ENCODE measurements around the gene IARS1.

The IARS1 gene

GRCh38 chr9:92295827-92296258 is 2.3 kb upstream of the IARS1 start:
- Histone ChIP-seq H3K4me2 (no peak overlapping the region), H4K20me1 (ENCODE audit: insufficient read depth) (no peaks in the 10 kb centered on the region), H3K79me2 (ENCODE audit: insufficient read depth, low read depth) (peaks cover 41% of the 10 kb centered on the region), H3K27ac (no peak overlapping the region), H3K36me3 (ENCODE audit: insufficient read depth) (peaks cover 17% of the 10 kb centered on the region; the same call in 1 of the 2 replicates), H3K4me1 (ENCODE audit: low read depth, poor library complexity, severe bottlenecking) (peaks cover 51% of the 10 kb centered on the region), H3K9ac (no peak overlapping the region), H3K27me3 (ENCODE audit: insufficient read depth, low read depth) (no peaks in the 10 kb centered on the region), H2AFZ (ENCODE audit: low read depth) (no peak overlapping the region), H3K4me3 (IDR thresholded peaks at IDR 0.05; ENCODE audit: insufficient read depth, low read depth, low read length) (no peak overlapping the region)
- TF ChIP-seq CTCF (conservative IDR thresholded peaks at IDR 0.05; ENCODE audit: low read depth, low read length) = no peak

GRCh38 chr9:92295240-92295790 is 1.8 kb upstream of the IARS1 start:
- Histone ChIP-seq H3K4me2 (peak overlapping the region; percentile 81; the same call in 1 of the 2 replicates), H3K4me3 (IDR thresholded peaks at IDR 0.05; ENCODE audit: insufficient read depth, low read depth, low read length) (no peak overlapping the region), H3K36me3 (ENCODE audit: insufficient read depth) (peaks cover 17% of the 10 kb centered on the region; the same call in 1 of the 2 replicates), H3K27me3 (ENCODE audit: insufficient read depth, low read depth) (no peaks in the 10 kb centered on the region), H2AFZ (ENCODE audit: low read depth) (no peak overlapping the region), H3K9ac (no peak overlapping the region), H3K27ac (peak overlapping the region; percentile 80; the same call in 1 of the 2 replicates), H4K20me1 (ENCODE audit: insufficient read depth) (no peaks in the 10 kb centered on the region), H3K4me1 (ENCODE audit: low read depth, poor library complexity, severe bottlenecking) (peaks cover 56% of the 10 kb centered on the region), H3K79me2 (ENCODE audit: insufficient read depth, low read depth) (peaks cover 47% of the 10 kb centered on the region)
- TF ChIP-seq CTCF (conservative IDR thresholded peaks at IDR 0.05; ENCODE audit: low read depth, low read length) = no peak

GRCh38 chr9:92294297-92294676 is 790 bp upstream of the IARS1 start:
- Histone ChIP-seq H2AFZ (ENCODE audit: low read depth) (peak overlapping the region; percentile 74), H3K79me2 (ENCODE audit: insufficient read depth, low read depth) (peaks cover 57% of the 10 kb centered on the region), H3K27me3 (ENCODE audit: insufficient read depth, low read depth) (no peaks in the 10 kb centered on the region), H3K4me2 (peak overlapping the region; percentile 81), H3K4me3 (IDR thresholded peaks at IDR 0.05; ENCODE audit: insufficient read depth, low read depth, low read length) (no peak overlapping the region), H4K20me1 (ENCODE audit: insufficient read depth) (no peaks in the 10 kb centered on the region), H3K4me1 (ENCODE audit: low read depth, poor library complexity, severe bottlenecking) (peaks cover 56% of the 10 kb centered on the region), H3K9ac (peak overlapping the region; percentile 93; the same call in 1 of the 2 replicates), H3K36me3 (ENCODE audit: insufficient read depth) (peaks cover 11% of the 10 kb centered on the region; the same call in 1 of the 2 replicates), H3K27ac (peak overlapping the region; percentile 80)
- no peak for TF ChIP-seq CTCF (conservative IDR thresholded peaks at IDR 0.05; ENCODE audit: low read depth, low read length)

GRCh38 chr9:92293075-92293354 is 482 bp downstream of the IARS1 start:
- peak overlapping the region; percentile 80 for H3K27ac ChIP-seq
- peak overlapping the region; percentile 98 for H3K4me2 ChIP-seq
- no peaks in the 10 kb centered on the region for H4K20me1 ChIP-seq (ENCODE audit: insufficient read depth)
- no peaks in the 10 kb centered on the region for H3K27me3 ChIP-seq (ENCODE audit: insufficient read depth, low read depth)
- H3K36me3 ChIP-seq (ENCODE audit: insufficient read depth) = no peaks in the 10 kb centered on the region; the same call in 1 of the 2 replicates
- H3K4me3 ChIP-seq (IDR thresholded peaks at IDR 0.05; ENCODE audit: insufficient read depth, low read depth, low read length) = no peak overlapping the region
- peak overlapping the region; percentile 93 for H3K9ac ChIP-seq
- no peak for TF ChIP-seq CTCF (conservative IDR thresholded peaks at IDR 0.05; ENCODE audit: low read depth, low read length)
- peaks cover 46% of the 10 kb centered on the region for H3K4me1 ChIP-seq (ENCODE audit: low read depth, poor library complexity, severe bottlenecking)
- peaks cover 70% of the 10 kb centered on the region for H3K79me2 ChIP-seq (ENCODE audit: insufficient read depth, low read depth)
- peak overlapping the region; percentile 74 for H2AFZ ChIP-seq (ENCODE audit: low read depth)

Measured in KMS-11 (cell line).